GM08714 (cell line): ENCODE measurements around the gene NPLOC4.

Source experiments
- H3K4me3 ChIP-seq: fragments of 200-500 bp; sonication (Bioruptor generic); 2 replicates; pipeline ENCODE4 v1.5.1; 2014; ENCODE audit warnings: mild to moderate bottlenecking, low read length, inconsistent platforms
- ZNF274 ChIP-seq: IDR thresholded peaks from 2 replicates; pipeline ENCODE4 v1.6.1; 2012; ENCODE audit warnings: mild to moderate bottlenecking, low read depth, low read length

NPLOC4 gene

DNA sequence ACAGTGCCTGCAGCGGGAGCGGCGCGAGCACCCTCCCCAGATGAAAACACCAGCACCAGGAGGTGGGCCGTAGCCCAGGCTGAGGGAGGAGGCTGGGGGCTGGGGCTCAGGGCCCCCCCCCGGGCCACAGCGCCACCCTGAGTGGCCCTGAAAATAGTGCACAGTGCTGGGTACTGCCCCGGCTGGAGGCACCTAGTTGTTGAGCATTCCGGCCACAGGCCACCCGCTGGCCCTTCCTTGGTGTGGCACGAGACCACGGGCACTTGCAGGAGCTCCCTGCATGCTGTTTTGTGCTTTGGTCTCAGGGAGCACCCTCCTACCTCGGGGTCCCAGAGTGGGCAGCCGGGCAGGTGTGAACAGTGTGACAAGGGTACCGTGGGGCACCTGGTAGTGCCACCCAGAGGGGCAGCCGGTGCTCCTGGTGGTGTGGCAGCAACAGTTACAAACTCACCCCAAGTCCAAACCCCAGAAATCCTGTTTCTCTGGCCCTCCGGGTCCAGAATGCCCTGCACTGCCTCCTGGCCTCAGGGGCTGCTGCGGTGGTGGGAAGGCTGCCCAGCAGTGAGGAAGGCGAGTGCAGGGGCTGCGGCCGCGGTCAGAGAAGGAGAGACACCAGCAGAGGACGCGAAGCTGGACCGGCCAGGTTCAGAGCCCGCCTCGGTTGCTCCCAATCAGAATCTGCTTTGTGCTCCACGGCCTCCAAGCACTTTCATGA, 96.8 kb downstream of the NPLOC4 start:
- no peak overlapping the region for H3K4me3 ChIP-seq
- TF ChIP-seq ZNF274: no peak

DNA sequence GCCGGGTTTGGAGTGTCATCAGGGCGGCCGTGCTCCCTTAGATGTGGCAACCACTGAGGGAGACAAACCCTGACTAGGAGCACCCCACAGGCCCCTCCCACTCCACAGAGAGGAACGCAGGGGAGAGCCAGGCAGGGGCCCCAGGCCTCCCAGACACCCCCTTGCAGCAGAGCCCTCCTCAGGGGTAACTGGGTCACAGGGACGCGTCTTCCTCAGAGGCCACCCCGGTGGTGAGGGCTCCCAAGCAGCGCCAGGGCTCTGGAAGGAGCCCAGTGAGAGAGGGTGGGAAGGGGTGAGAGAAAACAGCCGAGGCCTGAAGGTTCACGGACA, 97.4 kb downstream of the NPLOC4 start:
- TF ChIP-seq ZNF274: no peak
- no peak overlapping the region for H3K4me3 ChIP-seq

DNA sequence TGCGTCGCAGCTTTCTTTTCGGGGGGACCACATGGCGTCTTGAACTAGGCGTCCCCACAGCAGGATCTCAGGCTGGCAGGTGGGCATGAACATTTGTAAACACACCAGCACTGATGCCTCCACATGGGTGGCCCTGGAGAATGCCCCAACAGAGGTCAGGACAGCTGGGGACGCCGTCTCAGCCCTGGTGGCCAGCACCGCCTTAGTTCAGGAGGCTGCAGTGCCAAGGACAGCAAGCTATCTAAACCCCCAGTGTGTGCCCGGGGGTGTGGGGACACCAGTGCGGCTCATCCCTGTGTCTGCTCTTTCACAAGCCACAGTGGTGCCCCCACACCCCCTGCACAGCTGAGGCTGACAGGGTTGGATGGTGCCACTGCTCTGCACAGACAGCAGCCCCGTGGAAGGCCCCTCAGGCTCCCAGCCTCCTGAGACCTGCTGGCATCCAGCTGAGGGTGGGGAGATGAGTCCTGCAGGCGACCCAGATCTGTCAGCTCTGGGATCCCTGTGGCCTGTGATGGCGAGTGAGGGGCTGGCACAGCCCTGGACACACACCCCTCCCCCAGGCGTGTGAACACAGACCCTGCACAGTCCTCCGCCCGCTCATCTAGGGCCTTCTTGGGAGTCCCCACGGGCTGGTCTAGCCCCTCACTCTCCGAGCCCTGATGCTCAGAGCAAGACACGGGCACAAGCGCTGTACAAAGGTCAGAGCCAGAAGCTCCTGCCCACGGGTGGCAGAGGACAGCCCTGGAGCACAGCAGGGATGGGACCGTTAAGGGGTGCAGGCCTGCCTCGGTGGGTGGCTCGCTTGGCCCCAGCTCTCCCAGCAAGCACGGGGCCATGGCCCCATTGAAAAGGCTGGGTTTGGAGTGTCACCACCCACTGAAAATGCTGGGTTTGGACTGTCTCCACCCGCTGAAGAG, 98.0 kb downstream of the NPLOC4 start:
- no peak overlapping the region for H3K4me3 ChIP-seq
- no peak for TF ChIP-seq ZNF274

DNA sequence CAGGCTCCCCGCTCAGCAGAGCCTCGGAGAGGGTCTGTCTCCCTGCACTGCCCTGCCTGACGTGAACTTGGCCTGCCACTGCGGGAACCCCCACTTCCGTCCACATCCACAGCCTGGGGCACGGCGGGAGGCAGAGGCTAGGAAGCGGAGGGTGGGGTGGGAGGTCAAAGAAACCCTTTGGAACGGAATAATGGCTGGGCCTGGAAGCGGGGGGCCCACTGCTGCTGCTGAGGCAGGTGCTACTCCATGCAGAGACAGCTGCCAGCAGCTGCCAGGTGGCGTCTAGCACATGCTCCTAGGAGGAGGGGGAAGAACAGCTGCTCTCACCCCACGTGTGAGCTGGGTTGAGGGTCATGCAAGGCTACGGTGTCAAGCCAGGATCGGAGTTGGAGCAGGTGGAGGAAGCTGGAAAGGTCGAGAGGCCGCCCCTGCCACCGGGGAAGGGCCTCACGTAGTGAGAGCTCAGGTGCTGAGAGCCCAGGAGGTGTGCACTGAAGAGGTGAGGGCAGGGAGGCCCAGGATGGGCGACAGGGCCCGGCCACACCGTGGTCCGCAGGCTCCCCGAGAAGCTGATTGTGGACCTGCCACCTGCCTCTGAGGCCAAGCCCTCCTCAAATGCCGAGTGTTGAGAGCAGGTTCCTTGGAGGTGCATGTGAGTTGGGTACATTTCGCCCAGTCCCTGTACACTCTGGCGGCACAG, 98.9 kb downstream of the NPLOC4 start:
- no peak for TF ChIP-seq ZNF274
- H3K4me3 ChIP-seq: no peak overlapping the region

DNA sequence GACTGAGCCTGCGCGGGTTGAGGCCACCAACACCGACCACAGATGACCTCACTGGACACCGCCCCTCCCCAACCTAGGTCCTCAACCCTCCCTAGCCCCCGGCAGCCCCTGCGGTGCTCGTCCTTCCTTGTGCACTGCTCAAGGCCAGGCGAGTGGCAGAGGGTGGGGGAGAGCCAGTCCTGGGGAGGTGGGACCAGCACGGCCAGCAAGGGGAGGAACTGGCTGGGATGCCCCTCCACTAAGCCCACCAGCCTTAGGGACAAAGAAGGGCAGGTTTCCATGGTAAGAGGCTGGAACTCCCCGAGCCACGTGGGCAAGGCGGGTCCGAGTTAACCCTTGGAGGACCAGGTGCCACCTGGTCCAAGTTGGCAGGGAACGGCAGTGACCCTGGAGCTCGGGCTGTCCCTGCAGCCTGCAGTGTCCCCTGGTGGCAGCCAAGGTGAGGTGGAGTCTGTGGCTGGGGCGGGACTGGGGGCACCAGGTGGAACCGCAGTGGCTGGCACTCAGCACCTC, 99.5 kb downstream of the NPLOC4 start:
- TF ChIP-seq ZNF274: no peak
- H3K4me3 ChIP-seq: no peak overlapping the region

DNA sequence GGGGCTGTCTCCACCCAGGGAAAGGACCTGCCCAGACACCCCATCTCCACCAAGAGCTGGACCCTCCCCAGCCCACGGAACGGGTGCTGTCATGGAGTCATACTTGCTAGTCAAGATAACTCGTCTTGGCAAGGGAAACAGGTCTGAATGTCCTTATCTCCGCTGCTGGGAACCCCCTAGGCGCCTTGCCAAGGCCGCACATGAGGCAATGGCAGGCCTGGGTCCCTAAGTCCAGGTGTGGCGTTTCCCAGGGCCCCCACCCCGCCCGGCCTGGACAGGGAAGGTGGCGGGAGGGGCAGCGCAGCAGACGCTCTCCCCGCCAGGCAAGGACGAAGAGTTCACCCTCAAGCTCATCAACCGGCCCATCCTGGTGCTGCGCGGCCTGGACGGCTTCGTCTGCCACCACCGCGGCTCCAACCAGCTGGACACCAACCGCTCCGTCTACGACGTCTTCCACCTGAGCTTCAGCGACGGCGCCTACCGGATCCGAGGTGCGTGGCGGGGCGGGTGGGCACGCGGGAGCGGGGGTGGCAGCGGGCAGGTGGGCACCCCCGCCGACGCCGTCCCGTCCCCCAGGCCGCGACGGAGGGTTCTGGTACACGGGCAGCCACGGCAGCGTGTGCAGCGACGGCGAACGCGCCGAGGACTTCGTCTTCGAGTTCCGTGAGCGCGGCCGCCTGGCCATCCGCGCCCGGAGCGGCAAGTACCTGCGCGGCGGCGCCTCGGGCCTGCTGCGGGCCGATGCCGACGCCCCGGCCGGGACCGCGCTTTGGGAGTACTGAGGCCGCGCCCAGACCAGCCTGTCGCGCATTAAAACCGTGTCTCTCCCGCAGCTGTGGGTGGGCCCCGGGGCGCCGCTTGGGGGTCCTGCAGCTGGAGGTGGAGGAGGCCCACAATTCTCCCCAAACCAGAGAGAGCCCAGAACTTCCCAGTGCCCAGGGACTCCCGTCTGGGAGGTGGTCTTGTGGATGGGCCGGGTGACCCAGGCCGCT, 100.3 kb downstream of the NPLOC4 start:
- no peak overlapping the region for H3K4me3 ChIP-seq
- no peak for TF ChIP-seq ZNF274

DNA sequence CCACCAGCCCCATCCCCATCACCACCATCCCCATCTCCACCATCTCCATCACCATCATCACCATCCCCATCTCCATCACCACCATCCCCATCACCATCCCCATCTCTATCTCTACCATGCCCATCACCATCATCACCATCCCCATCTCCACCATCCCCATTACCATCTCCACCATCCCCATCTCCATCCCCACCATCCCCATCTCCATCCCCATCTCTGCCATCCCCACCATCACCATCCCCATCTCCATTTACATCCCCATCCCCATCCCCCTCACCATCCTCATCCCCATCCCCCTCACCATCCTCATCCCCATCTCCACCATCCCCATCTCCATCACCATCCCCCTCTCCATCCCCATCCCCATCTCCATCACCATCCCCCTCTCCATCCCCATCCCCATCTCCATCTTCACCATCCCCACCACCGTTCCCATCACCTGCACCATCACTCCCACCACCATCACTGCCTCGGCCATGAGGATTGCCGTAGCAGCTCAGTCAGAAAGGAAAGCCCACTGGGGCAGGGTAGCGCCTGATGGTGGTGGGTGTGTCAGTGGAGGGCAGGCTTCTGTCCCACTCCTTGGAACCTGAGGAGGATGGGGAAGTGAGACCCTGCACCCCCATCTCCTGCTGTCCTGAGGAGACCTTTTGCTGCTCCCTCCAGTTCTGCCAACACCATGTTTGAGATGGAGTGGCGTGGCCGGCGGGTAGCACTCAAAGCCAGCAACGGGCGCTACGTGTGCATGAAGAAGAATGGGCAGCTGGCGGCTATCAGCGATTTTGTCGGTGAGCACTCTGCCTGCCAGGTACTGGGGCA, 101.2 kb downstream of the NPLOC4 start:
- no peak for TF ChIP-seq ZNF274
- H3K4me3 ChIP-seq: no peak overlapping the region

DNA sequence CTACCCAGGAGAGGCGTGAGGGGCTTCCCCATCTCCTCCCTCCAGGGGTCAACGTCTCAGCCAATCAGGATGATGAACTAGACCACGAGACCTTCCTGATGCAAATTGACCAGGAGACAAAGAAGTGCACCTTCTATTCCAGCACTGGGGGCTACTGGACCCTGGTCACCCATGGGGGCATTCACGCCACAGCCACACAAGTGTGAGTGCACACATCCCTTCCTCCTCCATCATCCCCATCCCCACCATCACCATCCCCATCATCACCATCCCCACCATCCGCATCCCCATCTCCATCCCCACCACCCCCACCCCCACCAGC, 101.9 kb downstream of the NPLOC4 start:
- H3K4me3 ChIP-seq: no peak overlapping the region
- no peak for TF ChIP-seq ZNF274

DNA sequence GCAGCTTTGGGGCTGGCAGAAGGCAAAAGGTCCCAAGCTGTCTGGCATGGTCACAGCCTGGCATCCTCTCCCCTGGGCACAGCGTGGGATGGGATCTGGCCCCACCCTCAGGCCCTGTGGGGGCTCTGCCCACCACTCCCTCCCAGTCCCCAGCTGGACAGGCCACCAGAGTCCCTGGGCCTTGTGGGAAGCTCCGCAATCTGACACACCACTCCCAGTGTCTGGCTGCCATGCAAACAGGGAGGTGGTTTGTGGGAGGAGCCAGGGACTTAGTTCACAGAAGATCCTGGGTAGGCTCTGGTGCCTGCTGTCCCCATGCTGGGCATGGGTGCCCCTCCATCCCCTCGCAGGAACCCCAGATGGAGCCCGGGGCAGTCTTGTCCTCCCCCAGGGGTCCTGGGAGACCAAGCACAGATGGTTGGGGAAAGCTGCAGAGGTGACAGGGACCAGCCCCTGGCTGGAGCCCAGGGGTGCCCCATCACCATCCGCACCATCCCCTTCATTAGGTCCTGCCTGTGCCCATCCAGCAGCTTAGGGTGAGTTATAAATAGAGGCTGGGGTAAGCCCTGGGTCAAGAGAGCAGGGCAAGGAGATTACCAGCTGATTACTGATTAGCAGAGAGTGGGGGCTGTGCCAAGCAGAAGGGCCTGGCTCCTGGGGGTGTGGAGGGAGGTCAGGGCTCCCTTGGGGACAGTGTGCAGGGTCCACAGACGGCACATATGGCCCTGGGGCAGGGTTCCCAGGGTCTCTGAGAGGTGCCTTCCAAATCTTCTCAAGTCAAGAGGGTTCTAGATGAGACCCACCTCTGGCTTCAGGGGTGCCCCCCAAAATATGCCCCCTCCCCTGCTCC, 102.5 kb downstream of the NPLOC4 start:
- TF ChIP-seq ZNF274: no peak
- no peak overlapping the region for H3K4me3 ChIP-seq

DNA sequence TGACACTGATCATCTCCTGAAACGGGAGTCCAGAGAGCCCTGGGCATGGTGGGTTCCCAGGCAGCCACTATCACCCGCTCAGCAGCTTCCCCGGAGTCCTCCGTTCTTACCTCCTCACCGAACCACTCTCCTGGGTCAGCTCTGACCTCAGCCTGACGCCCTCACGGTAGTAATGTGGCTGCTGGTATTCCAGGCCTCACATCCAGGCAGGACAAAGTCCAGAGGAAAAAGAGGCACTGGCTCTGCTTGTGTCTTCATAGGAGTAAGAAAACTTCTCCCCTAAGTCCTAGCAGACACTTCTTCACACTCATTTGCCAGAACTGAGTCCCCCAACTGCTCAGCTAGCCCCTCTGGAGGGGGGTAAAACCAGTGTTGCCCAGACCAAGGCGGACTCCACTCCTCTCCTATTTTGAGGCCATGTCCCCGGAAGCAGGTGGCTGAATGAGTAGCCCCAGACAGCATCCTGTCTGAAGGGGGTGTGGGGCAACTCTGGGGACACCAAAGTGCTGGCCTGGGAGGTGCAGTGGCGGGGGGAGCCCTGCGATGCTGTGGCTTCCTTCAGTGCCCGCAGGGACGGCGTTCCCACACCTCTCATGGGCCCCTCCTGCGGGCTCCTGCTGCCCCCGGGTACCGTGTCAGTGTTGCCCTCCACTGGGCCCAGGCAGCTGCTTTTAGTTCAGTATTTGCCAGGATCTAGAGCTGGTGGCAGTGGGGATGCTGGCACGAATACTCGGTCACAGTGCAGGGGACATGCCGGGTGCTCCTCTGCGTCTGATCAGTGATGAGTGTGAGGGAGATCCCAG, 103.4 kb downstream of the NPLOC4 start:
- no peak overlapping the region for H3K4me3 ChIP-seq
- TF ChIP-seq ZNF274: no peak
